ENCODE data around the gene FAM72B. TPM values are rescaled to one million over a fixed set of nuclear protein-coding genes. Genes with fewer than 3 reads are reported as not detected.
"Not testable (repeated sequence)": the region's sequence is repeated elsewhere in the genome, so short reads cannot be mapped to it uniquely, and the experiment has no call there.

FAM72B gene
- polyA plus RNA-seq, 2 donors = 1.3 to 2.2 TPM

GRCh38 chr1:121215699-121216417 lies 31.7 kb upstream of the FAM72B start:
- not testable (repeated sequence) for H3K36me3 ChIP-seq (ENCODE audit: control insufficient read depth in 2 of 2, insufficient read depth in 2 of 2, low read length in 1 of 2); H3K9me3 ChIP-seq (ENCODE audit: control insufficient read depth in 2 of 2, insufficient read depth in 1 of 2, low read depth in 1 of 2, low read length in 1 of 2); H3K27ac ChIP-seq (ENCODE audit: low read depth in 2 of 2, low read length in 1 of 2); H3K4me1 ChIP-seq (ENCODE audit: control insufficient read depth in 2 of 2, insufficient read depth in 2 of 2, low read length in 1 of 2); H3K4me3 ChIP-seq (ENCODE audit: low read depth in 1 of 2, low read length in 2 of 2); H3K27me3 ChIP-seq (ENCODE audit: control insufficient read depth in 1 of 2, insufficient read depth in 2 of 2, low read length in 2 of 2)
- WGBS, 2 donors = 76 to 80% methylated on average over 1 of the region's 1 CpG

DNA sequence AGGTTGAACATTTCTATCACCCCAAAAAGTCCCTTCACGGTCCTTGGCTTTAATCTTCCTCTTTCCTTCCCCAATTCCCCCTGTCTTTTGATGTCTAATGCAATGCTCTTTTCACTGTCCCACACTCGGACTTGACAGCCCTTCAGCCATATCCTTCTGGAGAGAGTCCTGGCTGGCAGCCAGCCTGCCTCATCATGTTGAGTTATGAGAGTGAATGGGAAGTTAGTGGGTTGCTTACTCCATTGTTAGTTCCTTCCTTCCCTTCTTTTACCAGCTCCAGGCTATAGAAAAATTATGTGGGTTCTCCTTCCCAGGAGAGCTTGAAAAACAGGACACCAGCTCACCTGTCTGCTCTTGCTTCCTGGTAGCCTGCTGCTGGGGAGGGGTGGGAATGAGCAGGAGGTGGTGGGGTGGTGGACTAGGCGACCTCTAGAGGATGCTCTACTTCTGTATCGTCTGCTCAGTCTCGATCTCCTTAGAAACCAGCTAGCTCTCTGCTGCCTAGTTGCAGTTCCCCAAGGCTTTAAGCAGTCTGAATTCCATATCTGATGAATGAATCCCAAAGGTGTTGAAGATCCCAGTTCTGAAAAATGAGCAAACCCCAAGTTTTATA lies 30.5 kb upstream of the FAM72B start:
- not testable (repeated sequence) for H3K4me3 ChIP-seq (ENCODE audit: low read depth in 1 of 2, low read length in 2 of 2); H3K9me3 ChIP-seq (ENCODE audit: control insufficient read depth in 2 of 2, insufficient read depth in 1 of 2, low read depth in 1 of 2, low read length in 1 of 2); H3K4me1 ChIP-seq (ENCODE audit: control insufficient read depth in 2 of 2, insufficient read depth in 2 of 2, low read length in 1 of 2); H3K27me3 ChIP-seq (ENCODE audit: control insufficient read depth in 1 of 2, insufficient read depth in 2 of 2, low read length in 2 of 2); H3K36me3 ChIP-seq (ENCODE audit: control insufficient read depth in 2 of 2, insufficient read depth in 2 of 2, low read length in 1 of 2); H3K27ac ChIP-seq (ENCODE audit: low read depth in 2 of 2, low read length in 1 of 2)
- WGBS, 2 donors = 42% methylated on average over 2 of the region's 5 CpGs; no CpG with 5 or more reads in 1 of the 2 donors

- not testable (repeated sequence) for H3K4me1 ChIP-seq (ENCODE audit: control insufficient read depth in 2 of 2, insufficient read depth in 2 of 2, low read length in 1 of 2); H3K36me3 ChIP-seq (ENCODE audit: control insufficient read depth in 2 of 2, insufficient read depth in 2 of 2, low read length in 1 of 2)
- whole genome bisulfite sequencing, 2 donors = 60 to 96% methylated on average over 1 to 7 of the region's 9 CpGs
These were observed 29.4 kb upstream of the FAM72B start for GRCh38 chr1:121213491-121213890.

GRCh38 chr1:121210778-121211177 lies 26.6 kb upstream of the FAM72B start:
- not testable (repeated sequence) for H3K36me3 ChIP-seq (ENCODE audit: control insufficient read depth in 2 of 2, insufficient read depth in 2 of 2, low read length in 1 of 2); H3K27me3 ChIP-seq (ENCODE audit: control insufficient read depth in 1 of 2, insufficient read depth in 2 of 2, low read length in 2 of 2); H3K27ac ChIP-seq (ENCODE audit: low read depth in 2 of 2, low read length in 1 of 2); H3K4me1 ChIP-seq (ENCODE audit: control insufficient read depth in 2 of 2, insufficient read depth in 2 of 2, low read length in 1 of 2); H3K9me3 ChIP-seq (ENCODE audit: control insufficient read depth in 2 of 2, insufficient read depth in 1 of 2, low read depth in 1 of 2, low read length in 1 of 2); H3K4me3 ChIP-seq (ENCODE audit: low read depth in 1 of 2, low read length in 2 of 2)
- WGBS, 2 donors = 51 to 59% methylated on average over 2 of the region's 2 CpGs

More at GRCh38 chr1:121213491-121213890, 29.4 kb upstream of the FAM72B start:
- H3K27me3 ChIP-seq (ENCODE audit: control insufficient read depth in 1 of 2, insufficient read depth in 2 of 2, low read length in 2 of 2); H3K4me3 ChIP-seq (ENCODE audit: low read depth in 1 of 2, low read length in 2 of 2); H3K27ac ChIP-seq (ENCODE audit: low read depth in 2 of 2, low read length in 1 of 2); H3K9me3 ChIP-seq (ENCODE audit: control insufficient read depth in 2 of 2, insufficient read depth in 1 of 2, low read depth in 1 of 2, low read length in 1 of 2): not testable (repeated sequence)

DNA sequence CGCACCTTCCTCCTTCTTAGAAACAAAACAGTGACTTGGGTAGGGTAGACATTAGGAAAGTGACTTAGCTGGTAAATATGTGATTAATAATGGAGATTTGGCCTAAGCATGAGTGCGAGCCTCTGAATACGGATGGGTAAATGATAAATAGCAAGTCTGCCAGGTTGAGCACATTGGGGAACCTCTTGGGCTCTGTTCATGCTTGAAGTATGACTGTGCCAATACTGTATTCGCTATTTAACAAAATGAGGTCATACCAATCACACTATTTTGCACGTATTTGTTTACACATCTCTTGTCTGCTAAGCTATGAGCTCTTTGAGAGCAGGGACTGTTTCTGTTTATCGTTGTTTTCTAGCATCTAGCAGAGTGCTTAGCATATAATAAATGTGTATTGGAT lies 24.2 kb upstream of the FAM72B start:
- not testable (repeated sequence) for H3K36me3 ChIP-seq (ENCODE audit: control insufficient read depth in 2 of 2, insufficient read depth in 2 of 2, low read length in 1 of 2); H3K9me3 ChIP-seq (ENCODE audit: control insufficient read depth in 2 of 2, insufficient read depth in 1 of 2, low read depth in 1 of 2, low read length in 1 of 2); H3K27me3 ChIP-seq (ENCODE audit: control insufficient read depth in 1 of 2, insufficient read depth in 2 of 2, low read length in 2 of 2); H3K4me1 ChIP-seq (ENCODE audit: control insufficient read depth in 2 of 2, insufficient read depth in 2 of 2, low read length in 1 of 2); H3K27ac ChIP-seq (ENCODE audit: low read depth in 2 of 2, low read length in 1 of 2); H3K4me3 ChIP-seq (ENCODE audit: low read depth in 1 of 2, low read length in 2 of 2)
- WGBS, 2 donors = 67 to 81% methylated on average over 4 of the region's 6 CpGs

GRCh38 chr1:121207328-121207727 lies 23.2 kb upstream of the FAM72B start:
- H3K4me3 ChIP-seq (ENCODE audit: low read depth in 1 of 2, low read length in 2 of 2); H3K27me3 ChIP-seq (ENCODE audit: control insufficient read depth in 1 of 2, insufficient read depth in 2 of 2, low read length in 2 of 2); H3K36me3 ChIP-seq (ENCODE audit: control insufficient read depth in 2 of 2, insufficient read depth in 2 of 2, low read length in 1 of 2); H3K27ac ChIP-seq (ENCODE audit: low read depth in 2 of 2, low read length in 1 of 2); H3K4me1 ChIP-seq (ENCODE audit: control insufficient read depth in 2 of 2, insufficient read depth in 2 of 2, low read length in 1 of 2); H3K9me3 ChIP-seq (ENCODE audit: control insufficient read depth in 2 of 2, insufficient read depth in 1 of 2, low read depth in 1 of 2, low read length in 1 of 2): not testable (repeated sequence)
- WGBS, 2 donors = 93 to 100% methylated on average over 1 of the region's 2 CpGs

DNA sequence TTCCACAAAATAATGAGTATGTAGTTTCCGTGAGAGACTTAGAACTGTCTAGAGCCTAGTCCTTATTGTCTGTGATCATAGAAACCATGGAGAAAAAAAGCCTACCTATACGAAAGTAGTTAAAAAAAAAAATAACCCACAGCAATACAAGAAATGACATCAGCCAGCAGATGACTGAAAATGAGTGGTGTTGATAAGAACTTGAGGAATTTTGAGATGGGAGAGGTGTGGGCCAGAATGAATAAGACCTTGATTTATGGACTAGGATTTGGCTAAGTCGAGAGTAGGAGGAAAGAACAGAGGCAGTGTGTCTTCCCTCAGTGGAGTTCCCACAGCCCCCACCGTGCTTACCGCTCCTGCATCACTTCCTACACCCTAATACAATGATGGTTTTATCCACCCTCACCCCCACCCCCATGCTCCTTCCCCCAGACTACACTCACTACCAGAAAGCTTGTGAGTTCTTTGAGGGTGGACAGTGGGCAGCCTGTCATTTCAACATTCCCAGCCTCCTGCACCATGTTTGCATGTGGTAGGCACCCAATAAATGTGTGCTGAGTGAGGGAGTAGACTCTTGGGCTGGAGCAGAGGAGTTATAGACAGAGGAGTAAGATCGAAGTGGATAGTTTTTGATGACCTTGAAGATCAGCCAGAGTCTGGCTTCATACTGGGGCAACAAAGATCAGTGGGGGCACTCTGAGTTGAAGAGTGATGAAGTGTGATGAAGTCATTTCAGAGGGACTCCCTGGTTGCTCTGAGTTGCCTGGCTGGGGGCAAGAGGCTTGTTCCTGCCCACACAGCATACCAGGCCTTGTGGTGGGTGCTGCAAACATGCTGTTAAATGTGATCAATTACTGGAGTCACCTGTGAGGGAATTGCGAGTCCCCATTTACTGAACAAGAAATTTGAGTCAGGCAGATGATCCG lies 21.9 kb upstream of the FAM72B start:
- not testable (repeated sequence) for H3K27me3 ChIP-seq (ENCODE audit: control insufficient read depth in 1 of 2, insufficient read depth in 2 of 2, low read length in 2 of 2); H3K36me3 ChIP-seq (ENCODE audit: control insufficient read depth in 2 of 2, insufficient read depth in 2 of 2, low read length in 1 of 2); H3K27ac ChIP-seq (ENCODE audit: low read depth in 2 of 2, low read length in 1 of 2); H3K4me1 ChIP-seq (ENCODE audit: control insufficient read depth in 2 of 2, insufficient read depth in 2 of 2, low read length in 1 of 2); H3K4me3 ChIP-seq (ENCODE audit: low read depth in 1 of 2, low read length in 2 of 2); H3K9me3 ChIP-seq (ENCODE audit: control insufficient read depth in 2 of 2, insufficient read depth in 1 of 2, low read depth in 1 of 2, low read length in 1 of 2)
- WGBS, 2 donors = 82 to 98% methylated on average over 1 to 2 of the region's 8 CpGs

GRCh38 chr1:121202986-121203385 lies 18.8 kb upstream of the FAM72B start:
- H3K27ac ChIP-seq (ENCODE audit: low read depth in 2 of 2, low read length in 1 of 2); H3K4me1 ChIP-seq (ENCODE audit: control insufficient read depth in 2 of 2, insufficient read depth in 2 of 2, low read length in 1 of 2); H3K27me3 ChIP-seq (ENCODE audit: control insufficient read depth in 1 of 2, insufficient read depth in 2 of 2, low read length in 2 of 2); H3K9me3 ChIP-seq (ENCODE audit: control insufficient read depth in 2 of 2, insufficient read depth in 1 of 2, low read depth in 1 of 2, low read length in 1 of 2); H3K4me3 ChIP-seq (ENCODE audit: low read depth in 1 of 2, low read length in 2 of 2); H3K36me3 ChIP-seq (ENCODE audit: control insufficient read depth in 2 of 2, insufficient read depth in 2 of 2, low read length in 1 of 2): not testable (repeated sequence)
- WGBS, 2 donors = 91 to 93% methylated on average over 2 to 3 of the region's 3 CpGs

GRCh38 chr1:121200985-121201981 lies 17.1 kb upstream of the FAM72B start:
- H3K36me3 ChIP-seq (ENCODE audit: control insufficient read depth in 2 of 2, insufficient read depth in 2 of 2, low read length in 1 of 2); H3K9me3 ChIP-seq (ENCODE audit: control insufficient read depth in 2 of 2, insufficient read depth in 1 of 2, low read depth in 1 of 2, low read length in 1 of 2); H3K4me1 ChIP-seq (ENCODE audit: control insufficient read depth in 2 of 2, insufficient read depth in 2 of 2, low read length in 1 of 2); H3K27me3 ChIP-seq (ENCODE audit: control insufficient read depth in 1 of 2, insufficient read depth in 2 of 2, low read length in 2 of 2); H3K4me3 ChIP-seq (ENCODE audit: low read depth in 1 of 2, low read length in 2 of 2); H3K27ac ChIP-seq (ENCODE audit: low read depth in 2 of 2, low read length in 1 of 2): not testable (repeated sequence)
- WGBS, 2 donors = 76 to 89% methylated on average over 9 of the region's 13 CpGs
